Right hindlimb (tissue), 1 donor: ENCODE measurements around the gene RBL1.
"Not testable (repeated sequence)": the region's sequence is repeated elsewhere in the genome, so short reads cannot be mapped to it uniquely, and the experiment has no call there.

Source experiments
- DNase-seq: peaks from one replicate; pipeline ENCODE4 v3.0.0-alpha.2; 2018

Gene RBL1, protein sequence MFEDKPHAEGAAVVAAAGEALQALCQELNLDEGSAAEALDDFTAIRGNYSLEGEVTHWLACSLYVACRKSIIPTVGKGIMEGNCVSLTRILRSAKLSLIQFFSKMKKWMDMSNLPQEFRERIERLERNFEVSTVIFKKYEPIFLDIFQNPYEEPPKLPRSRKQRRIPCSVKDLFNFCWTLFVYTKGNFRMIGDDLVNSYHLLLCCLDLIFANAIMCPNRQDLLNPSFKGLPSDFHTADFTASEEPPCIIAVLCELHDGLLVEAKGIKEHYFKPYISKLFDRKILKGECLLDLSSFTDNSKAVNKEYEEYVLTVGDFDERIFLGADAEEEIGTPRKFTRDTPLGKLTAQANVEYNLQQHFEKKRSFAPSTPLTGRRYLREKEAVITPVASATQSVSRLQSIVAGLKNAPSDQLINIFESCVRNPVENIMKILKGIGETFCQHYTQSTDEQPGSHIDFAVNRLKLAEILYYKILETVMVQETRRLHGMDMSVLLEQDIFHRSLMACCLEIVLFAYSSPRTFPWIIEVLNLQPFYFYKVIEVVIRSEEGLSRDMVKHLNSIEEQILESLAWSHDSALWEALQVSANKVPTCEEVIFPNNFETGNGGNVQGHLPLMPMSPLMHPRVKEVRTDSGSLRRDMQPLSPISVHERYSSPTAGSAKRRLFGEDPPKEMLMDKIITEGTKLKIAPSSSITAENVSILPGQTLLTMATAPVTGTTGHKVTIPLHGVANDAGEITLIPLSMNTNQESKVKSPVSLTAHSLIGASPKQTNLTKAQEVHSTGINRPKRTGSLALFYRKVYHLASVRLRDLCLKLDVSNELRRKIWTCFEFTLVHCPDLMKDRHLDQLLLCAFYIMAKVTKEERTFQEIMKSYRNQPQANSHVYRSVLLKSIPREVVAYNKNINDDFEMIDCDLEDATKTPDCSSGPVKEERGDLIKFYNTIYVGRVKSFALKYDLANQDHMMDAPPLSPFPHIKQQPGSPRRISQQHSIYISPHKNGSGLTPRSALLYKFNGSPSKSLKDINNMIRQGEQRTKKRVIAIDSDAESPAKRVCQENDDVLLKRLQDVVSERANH

DNA sequence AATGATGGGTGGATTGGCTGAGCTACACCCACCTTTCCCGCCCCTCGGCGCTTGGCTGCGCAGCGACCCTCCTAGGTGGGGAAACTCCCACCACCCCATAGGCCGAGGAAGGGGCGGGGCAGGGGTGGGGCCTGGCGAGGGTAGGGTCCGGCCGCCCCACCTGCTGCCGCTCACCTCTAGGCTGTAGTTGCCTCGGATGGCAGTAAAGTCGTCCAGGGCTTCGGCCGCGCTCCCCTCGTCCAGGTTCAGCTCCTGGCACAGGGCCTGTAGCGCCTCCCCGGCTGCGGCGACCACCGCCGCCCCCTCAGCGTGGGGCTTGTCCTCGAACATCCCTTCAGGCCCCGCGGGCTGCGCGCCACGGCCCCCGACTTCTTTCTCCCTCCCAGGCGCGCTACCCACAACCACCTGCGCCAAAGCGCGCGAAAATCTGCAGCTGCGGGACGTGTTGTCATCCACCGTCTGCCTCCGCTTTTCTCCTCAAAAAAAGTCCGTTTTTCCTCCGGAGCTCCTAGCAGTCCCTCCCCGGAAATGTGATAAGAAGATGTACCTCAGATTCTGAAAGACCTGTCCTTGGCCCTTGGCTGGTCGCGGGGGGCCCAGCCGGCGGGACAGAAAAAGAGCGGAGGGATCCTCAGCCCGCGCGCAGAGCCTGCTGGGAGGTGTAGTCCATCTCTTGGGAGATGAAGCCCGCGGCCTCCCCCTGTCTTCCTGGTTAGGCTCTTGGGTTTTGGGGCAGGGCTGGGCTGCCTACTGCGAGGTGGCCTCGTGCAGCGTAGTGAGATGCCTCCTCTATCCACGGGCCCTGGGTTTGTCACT lies at the start of gene RBL1:
RBL1 (minus strand) TSS at position 399 of the 816 bp plus-strand sequence; CDS start at position 330, 69 bp downstream.
- peak; percentile 92 for DNase-seq

DNA sequence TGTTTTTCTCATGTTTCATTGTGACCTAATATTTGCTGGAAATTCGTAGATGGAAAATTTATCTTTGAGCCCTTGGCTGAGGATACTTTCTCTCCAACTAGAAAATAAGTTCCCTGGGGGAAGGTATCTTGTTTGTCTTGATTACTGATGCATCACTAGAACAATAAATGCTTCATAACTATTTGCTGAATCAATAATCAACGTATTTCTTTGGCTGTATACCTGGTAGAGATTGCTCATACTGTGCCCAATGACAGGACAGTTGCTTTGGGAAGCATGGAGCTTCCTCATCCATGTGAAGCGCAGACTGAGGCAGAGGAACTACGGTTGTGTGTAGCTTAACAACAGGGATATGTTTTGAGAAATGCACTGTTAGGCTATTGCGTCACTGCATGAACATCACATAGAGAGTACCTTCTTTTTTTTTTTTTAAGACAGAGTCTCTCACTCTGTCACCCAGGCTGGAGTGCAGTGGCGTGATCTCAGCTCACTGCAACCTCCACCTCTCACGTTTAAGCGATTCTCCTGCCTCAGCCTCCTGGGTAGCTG lies 49.1 kb upstream of the RBL1 start:
- no peak for DNase-seq

GRCh38 chr20:37142708-37143107 lies 46.9 kb upstream of the RBL1 start:
- DNase-seq = no peak

- DNase-seq = no peak
Measured at GRCh38 chr20:37137547-37137946, 41.8 kb upstream of the RBL1 start.

DNA sequence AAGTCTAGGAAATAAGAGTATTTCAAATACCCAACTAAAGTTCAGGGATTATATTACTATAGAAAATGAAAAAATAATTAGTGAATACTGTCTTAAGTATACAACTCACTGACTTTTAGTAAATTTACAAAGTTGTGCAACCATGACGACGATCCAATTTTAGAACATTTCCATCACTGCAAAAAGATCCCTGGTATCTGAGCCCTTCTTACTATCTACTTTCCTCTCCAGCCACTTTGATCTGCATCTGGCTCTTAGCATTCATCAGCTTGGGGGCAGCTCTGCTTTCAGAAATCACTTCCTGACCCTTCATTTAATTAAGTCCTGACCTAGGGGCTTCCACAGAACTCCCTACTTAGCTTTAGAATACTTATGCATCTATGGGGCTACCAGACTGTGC lies 38.2 kb upstream of the RBL1 start:
- no peak for DNase-seq

DNA sequence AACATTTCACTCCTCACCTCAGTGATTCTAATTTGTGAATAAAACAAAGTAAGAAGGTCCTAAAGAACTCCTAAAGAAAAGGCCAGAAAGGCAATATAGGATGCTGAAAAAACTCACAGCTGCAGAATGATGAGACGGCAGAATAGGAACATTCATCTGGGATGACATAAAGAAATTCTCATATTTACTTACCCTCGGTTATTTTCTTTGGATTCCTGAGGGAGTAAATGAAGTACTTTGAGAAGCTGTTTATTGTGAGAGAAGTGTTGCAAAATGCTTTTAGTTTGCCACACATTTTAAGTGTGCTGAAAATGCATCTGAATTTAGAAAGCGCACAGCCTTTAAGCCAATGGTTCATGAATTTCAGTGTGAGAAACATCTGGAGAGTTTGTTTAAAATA lies 35.7 kb upstream of the RBL1 start:
- no peak for DNase-seq

- DNase-seq = no peak
Measured at GRCh38 chr20:37128803-37129202, 33.0 kb upstream of the RBL1 start.

DNA sequence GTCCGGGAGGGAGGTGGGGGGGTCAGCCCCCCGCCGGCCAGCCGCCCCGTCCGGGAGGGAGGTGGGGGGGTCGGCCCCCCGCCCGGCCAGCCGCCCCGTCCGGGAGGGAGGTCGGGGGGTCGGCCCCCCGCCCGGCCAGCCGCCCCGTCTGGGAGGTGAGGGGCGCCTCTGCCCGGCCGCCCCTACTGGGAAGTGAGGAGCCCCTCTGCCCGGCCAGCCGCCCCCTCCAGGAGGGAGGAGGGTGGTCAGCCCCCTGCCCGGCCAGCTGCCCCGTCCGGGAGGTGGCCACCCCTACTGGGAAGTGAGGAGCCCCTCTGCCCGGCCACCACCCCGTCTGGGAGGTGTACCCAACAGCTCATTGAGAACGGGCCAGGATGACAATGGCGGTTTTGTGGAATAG lies 30.5 kb upstream of the RBL1 start:
- not testable (repeated sequence) for DNase-seq

- no peak for DNase-seq
Measured at GRCh38 chr20:37123441-37123840, 27.6 kb upstream of the RBL1 start.

GRCh38 chr20:37120497-37120896 lies 24.7 kb upstream of the RBL1 start:
- DNase-seq = no peak

DNA sequence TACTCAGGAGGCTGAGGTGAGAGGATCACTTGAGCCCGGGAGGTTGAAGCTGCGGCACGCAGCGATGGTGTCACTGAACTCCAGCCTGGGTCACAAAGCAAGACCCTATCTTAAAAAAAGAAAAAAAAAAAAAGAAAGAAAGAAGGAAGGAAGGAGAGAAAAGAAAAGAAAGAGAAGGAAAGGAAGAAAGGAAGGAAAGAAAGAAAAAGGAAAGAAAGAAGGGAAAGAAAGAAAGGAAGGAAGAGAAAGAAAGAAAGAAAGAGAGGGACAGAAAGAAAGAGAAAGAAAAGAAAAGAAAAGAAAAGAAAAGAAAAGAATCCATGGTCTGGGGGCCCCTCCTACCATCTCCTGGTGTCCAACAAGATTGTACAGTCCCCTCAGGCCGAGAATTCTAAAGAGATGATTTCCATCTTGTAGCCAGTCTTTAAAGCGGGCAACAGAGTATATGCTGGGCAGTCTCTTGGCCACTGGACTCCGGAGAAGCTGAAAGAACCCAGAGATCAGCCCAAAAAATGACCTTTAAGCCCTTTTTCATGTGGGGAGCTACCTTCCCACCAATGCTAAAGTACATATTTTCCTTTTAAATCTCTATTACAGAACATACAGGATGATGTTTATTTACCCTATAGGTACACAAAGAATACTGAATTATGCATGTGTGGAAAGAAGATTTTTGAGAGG lies 23.7 kb upstream of the RBL1 start:
- DNase-seq = no peak

DNA sequence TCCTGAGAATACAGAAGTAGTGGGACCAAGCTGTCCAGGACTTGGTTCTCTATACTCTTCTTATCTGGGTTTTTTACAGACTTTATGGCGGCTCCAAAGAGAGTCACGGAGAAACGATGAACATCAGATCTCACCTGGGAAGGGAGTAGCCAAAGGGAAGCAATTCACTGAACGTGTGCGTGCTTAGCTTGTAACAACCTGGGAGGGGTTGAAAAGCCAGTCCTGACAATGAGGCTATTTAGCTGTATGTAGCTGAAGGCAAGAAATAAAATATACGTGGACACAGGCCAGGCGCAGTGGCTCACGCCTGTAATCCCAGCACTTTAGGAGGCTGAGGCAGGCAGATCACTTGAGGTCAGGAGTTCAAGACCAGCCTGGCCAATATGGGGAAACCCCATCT lies 18.2 kb upstream of the RBL1 start:
- DNase-seq = no peak

- DNase-seq = no peak
Measured at GRCh38 chr20:37111926-37112455, 16.2 kb upstream of the RBL1 start.

GRCh38 chr20:37108676-37109075 lies 12.9 kb upstream of the RBL1 start:
- DNase-seq = no peak

GRCh38 chr20:37102571-37102970 lies 6.8 kb upstream of the RBL1 start:
- DNase-seq = no peak

DNA sequence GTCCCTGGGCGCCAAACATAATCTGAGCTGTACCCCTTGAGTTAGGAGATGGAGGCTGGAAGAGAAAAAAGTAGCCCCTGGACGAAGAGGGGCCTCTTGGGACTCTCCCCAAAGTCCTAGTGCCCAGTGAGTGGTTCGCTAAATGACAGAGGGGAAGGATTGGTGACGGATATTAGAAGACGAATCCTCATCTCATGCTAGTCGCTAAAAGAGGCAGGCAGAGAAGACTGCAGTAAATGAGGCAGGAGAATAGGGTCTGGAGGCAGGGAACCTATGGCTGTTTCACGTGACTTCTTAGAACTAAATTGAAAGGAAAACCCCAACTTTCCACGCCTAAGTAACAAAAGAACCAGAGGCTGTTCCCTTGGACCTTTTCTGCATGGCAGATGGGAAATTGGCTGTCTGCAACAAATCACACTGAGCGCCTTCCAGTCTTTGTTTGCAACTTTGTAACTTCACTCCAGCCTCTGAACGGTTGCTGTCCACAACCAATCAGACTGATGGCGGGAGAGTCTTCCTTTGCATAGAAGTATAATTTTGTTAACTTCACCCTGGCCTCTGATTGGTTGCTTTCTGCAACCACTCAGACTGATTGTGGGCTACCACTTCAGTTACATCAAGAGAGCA lies 731 bp upstream of the RBL1 start:
- no peak for DNase-seq

GRCh38 chr20:37095108-37095598 lies 644 bp downstream of the RBL1 start:
- no peak for DNase-seq

DNA sequence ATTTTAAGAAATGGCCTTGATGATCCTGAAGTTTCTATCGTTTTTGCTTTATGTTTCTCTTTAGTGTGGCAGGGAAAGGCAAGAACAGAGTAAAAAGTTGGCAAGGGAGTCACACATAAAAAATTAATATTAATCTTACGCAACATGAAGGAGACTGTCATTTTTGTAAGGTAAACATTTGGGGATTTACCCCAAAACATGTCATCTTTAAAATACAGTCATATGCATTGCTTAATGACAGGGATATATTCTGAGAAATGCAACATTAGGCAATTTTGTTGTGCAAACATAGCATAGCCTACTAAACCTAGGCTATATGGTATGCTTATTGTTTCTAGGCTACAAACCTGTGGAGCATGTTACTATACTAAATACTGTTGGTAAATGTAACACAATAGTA lies 5.4 kb downstream of the RBL1 start:
- DNase-seq = no peak

DNA sequence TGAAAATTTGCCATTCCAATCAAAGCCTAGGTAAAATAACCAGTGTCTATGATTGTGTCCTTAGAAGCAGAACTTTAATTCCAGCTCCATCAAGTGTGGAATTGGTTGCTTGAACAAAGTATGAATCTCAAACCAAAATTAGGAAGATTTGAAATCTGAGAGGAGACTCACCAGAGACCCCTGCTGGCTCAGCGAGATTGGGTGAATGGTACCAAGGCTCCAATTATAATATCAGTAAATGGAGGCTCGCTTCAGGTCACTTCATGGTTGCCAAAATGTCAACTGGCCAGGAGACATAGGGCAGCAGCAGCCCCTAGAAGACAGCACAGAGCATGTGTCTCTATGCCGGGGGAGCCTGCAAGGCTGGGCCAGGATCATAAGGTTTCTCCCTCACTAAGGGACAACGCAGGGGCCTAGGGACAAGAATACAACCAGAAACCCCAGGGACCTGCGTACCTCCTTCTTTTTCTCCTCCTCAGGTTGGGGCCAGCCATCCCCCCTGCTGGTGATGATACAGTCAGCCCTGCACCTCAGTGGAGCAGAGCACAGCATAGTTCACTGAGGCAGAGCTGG lies 14.0 kb downstream of the RBL1 start:
- no peak for DNase-seq

DNA sequence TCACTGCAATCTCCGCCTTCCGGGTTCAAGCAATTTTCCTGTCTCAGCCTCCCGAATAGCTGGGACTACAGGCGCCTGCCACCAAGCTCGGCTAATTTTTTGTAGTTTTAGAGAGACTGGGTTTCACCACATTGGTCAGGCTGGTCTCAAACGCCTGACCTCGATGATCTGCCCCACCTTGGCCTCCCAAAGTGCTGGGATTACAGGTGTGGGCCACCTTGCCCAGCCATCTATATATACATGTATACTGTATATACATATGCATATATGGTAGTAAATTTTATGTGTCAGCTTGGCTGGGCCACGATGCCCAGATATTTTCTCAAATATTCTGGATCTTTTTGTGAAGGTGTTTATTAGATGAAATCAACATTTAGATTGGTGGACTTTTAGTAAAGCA lies 18.8 kb downstream of the RBL1 start:
- DNase-seq = no peak
